GM10248 (cell line): ENCODE results near the gene TSPEAR.
A peak's percentile ranks its signal among the peaks of the same experiment; 100 is the strongest.
"Not testable (repeated sequence)": the region's sequence is repeated elsewhere in the genome, so short reads cannot be mapped to it uniquely, and the experiment has no call there.

Experiments
- CTCF ChIA-PET: fragments of 300-600 bp; sonication (Branson Sonifier 250); formaldehyde crosslinking; extraction: SDS; loops from one replicate; lab custom pipeline; 2021; ENCODE audit warnings: antibody characterized with exemption; lab: Yijun Ruan, JAX
- POLR2A ChIA-PET: fragments of 350-650 bp; sonication (Branson Sonifier 250); formaldehyde crosslinking; extraction: SDS; loops from one replicate; lab custom pipeline; 2020; ENCODE audit warnings: antibody characterized with exemption; lab: Yijun Ruan, JAX
- DNase-seq: peaks from one replicate; pipeline ENCODE4 v3.0.0; 2012; ENCODE audit errors: extremely low spot score
- TF ChIP-seq, protein P1 (sequence below): IDR thresholded peaks from 2 replicates; pipeline ENCODE4 v1.5.1; 2012; ENCODE audit warnings: mild to moderate bottlenecking, low read depth; ENCODE audit errors: extremely low read depth, missing control alignments, control extremely low read depth

The TSPEAR gene

DNA sequence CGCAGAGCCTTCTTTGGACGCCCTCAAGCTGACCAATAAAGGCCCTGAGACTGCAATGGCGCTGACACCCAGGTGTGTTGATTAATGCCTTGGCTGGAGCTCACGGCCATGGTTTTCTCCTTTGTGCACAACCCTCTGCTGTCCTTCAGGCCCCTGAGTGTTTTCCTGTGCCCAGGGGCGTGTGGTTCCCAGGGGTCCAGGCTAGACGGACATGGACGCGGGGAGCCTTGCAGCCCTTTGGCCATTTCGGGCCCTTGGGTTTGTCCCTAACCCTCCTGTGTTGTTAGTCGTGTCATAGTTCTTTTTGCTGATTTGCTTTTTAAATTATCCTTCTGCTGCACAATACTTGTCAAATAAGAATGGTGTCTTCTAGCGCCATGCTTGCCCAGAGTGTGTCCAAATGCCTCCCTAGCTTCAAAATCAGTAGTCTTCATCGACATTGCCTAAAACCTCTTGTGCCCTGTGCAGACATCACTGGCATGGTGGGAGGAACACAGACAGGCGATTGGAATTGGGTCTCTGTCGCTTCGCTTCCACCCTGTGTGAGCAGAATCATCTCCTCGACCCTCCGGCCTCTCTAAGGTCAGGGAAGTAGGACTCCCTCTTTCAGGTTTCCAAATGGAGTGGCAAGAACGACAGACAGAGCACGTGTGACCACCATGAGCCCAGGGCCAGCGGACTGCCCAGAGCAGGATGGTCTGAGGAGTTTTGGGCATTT lies 135.9 kb downstream of the TSPEAR start:
- TF ChIP-seq, protein P1, sequence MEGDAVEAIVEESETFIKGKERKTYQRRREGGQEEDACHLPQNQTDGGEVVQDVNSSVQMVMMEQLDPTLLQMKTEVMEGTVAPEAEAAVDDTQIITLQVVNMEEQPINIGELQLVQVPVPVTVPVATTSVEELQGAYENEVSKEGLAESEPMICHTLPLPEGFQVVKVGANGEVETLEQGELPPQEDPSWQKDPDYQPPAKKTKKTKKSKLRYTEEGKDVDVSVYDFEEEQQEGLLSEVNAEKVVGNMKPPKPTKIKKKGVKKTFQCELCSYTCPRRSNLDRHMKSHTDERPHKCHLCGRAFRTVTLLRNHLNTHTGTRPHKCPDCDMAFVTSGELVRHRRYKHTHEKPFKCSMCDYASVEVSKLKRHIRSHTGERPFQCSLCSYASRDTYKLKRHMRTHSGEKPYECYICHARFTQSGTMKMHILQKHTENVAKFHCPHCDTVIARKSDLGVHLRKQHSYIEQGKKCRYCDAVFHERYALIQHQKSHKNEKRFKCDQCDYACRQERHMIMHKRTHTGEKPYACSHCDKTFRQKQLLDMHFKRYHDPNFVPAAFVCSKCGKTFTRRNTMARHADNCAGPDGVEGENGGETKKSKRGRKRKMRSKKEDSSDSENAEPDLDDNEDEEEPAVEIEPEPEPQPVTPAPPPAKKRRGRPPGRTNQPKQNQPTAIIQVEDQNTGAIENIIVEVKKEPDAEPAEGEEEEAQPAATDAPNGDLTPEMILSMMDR: no peak
- CTCF ChIA-PET: interaction anchor here (1.4 kb wide), 1 partner anchor 18 kb away, joined by 3 read pairs; no protein-coding TSS in a partner anchor
- peak; percentile 8 for DNase-seq
- POLR2A ChIA-PET: no interaction called here

GRCh38 chr21:44574457-44575306 lies 136.7 kb downstream of the TSPEAR start:
- TF ChIP-seq, protein P1: no peak
- ChIA-PET CTCF (interaction anchor here (1.4 kb wide), 1 partner anchor 17 kb away, joined by 3 read pairs; no protein-coding TSS in a partner anchor), POLR2A (no interaction called here)
- peak; percentile 9 for DNase-seq

DNA sequence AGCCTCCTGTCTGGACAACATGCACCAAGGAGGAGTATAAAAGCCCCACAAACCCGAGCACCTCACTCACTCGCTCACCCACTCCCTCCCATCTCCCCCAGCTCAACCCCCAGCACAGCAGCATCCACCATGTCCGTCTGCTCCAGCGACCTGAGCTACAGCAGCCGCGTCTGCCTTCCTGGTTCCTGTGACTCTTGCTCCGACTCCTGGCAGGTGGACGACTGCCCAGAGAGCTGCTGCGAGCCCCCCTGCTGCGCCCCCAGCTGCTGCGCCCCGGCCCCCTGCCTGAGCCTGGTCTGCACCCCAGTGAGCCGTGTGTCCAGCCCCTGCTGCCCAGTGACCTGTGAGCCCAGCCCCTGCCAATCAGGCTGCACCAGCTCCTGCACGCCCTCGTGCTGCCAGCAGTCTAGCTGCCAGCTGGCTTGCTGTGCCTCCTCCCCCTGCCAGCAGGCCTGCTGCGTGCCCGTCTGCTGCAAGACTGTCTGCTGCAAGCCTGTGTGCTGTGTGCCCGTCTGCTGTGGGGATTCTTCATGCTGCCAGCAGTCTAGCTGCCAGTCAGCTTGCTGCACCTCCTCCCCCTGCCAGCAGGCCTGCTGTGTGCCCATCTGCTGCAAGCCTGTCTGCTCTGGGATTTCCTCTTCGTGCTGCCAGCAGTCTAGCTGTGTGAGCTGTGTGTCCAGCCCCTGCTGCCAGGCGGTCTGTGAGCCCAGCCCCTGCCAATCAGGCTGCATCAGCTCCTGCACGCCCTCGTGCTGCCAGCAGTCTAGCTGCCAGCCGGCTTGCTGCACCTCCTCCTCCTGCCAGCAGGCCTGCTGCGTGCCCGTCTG lies 137.5 kb downstream of the TSPEAR start, which contains the start of gene KRTAP10-4:
KRTAP10-4 (plus strand) TSS at position 100 of the 827 bp plus-strand sequence; CDS start at position 130, 30 bp downstream.
- POLR2A ChIA-PET, DNase-seq: not testable (repeated sequence)
- CTCF ChIA-PET: interaction anchor here (1.4 kb wide), 1 partner anchor 17 kb away, joined by 3 read pairs; no protein-coding TSS in a partner anchor

DNA sequence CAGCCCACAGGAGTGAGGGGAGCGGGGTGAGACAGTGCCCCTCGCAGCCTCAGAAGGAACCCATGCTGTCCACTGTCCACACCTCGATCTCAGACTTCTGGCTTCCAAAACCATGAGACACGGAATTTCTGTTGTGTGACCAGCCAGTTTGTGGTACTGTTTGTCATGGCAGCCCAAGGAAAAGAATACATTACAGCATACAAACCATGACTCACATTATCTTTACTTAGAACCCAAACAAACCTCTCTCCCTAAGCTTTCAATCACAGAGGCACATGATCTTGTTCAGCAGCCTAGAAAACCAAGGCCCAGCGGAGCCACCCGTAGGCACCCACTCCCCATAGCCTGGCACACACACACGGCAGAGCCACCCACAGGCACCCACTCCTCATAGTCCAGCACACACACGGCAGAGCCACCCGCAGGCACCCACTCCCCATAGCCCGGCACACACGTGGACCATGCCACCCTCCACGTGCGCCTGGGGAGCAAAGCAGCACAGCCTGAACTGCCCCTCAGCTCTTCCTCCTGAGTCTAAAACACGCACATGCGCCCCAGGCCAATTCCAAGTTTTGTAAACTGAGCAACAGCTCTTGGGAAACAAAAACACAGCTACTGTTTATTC lies 138.3 kb downstream of the TSPEAR start:
- TF ChIP-seq, protein P1: no peak
- CTCF ChIA-PET: no interaction called here
- peak; percentile 16 for DNase-seq
- POLR2A ChIA-PET: no interaction called here

GRCh38 chr21:44571844-44572782 lies 139.3 kb downstream of the TSPEAR start:
- DNase-seq: peak; percentile 11
- TF ChIP-seq, protein P1: no peak
- POLR2A ChIA-PET: no interaction called here
- CTCF ChIA-PET: no interaction called here

DNA sequence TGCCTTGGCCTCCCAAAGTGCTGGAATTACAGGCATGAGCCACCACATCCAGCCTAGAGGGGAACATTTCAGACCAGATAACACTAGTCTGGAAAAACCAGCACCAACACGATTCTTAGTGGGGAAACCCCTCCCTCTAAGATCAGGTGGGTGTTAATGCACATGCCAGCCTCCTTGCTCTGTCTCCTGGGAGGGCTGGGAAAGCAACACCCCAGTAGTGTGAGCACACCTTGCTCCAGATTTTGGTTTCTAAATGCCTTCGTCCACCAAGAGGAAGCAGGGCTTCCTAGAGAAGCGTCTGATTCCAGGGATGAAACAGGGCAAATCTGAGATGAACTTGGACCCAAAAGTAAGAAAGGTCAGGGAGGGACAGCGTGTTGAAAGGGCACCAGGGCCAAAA lies 140.1 kb downstream of the TSPEAR start:
- ChIA-PET CTCF (no interaction called here), POLR2A (no interaction called here)
- DNase-seq: peak; percentile 8
- TF ChIP-seq, protein P1: no peak
